NCI-H2196 treated with DMSO at 0.1 percent for 48 hours (cell line): ENCODE measurements around the gene CALY.

Source experiments
- DNase-seq: peaks from one replicate; lab custom pipeline; 2025; ENCODE audit not compliant: unreplicated experiment; lab: John Stamatoyannopoulos, UW

CALY gene

GRCh38 chr10:133312769-133313145, 23.9 kb downstream of the CALY start:
- DNase-seq, result no peak

- DNase-seq, result no peak
These were observed 24.5 kb downstream of the CALY start for GRCh38 chr10:133312016-133312768.

DNA sequence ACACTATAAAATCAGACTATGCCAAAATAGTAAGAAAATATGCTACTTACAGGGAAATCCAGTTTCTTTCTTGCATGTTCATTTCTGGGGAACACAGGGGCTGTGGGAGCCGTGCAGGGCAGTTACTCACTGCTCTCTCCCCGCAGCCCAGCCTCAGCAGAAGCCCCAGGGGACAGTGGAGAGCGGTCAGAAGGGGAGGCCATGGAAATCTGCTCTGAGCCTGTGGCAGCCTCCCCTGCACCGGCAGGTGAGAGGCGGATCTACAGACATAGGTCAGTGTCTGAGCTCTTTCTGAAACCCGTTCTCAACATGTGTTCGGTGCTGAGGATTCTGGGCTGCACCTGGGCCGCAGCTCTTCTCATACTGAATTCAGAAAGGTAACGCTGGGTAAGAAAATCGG, 25.1 kb downstream of the CALY start:
- DNase-seq, result no peak

DNA sequence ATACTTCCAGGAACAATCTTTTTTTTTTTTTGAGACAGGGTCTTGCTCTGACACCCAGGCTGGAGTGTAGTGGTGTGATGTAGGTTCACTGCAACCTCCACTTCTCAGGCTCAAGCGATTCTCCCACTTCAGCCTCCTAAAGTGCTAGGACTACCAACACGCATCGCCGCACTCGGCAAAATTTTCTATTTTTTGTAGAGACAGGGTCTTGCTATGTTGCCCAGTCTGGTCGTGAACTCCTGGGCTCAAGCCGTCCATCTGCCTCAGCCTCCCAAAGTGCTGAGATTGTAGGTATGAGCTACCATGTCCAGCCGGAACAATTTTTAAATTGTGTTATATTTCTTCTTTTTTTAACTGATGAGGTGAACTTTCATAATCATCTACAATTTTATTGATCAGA, 25.9 kb downstream of the CALY start:
- DNase-seq, result no peak

- no peak for DNase-seq
These were observed 26.3 kb downstream of the CALY start for GRCh38 chr10:133310399-133310755.

GRCh38 chr10:133309720-133310398, 26.8 kb downstream of the CALY start:
- DNase-seq, result peak; percentile 49

GRCh38 chr10:133309100-133309719, 27.5 kb downstream of the CALY start:
- DNase-seq, result peak; percentile 59

DNA sequence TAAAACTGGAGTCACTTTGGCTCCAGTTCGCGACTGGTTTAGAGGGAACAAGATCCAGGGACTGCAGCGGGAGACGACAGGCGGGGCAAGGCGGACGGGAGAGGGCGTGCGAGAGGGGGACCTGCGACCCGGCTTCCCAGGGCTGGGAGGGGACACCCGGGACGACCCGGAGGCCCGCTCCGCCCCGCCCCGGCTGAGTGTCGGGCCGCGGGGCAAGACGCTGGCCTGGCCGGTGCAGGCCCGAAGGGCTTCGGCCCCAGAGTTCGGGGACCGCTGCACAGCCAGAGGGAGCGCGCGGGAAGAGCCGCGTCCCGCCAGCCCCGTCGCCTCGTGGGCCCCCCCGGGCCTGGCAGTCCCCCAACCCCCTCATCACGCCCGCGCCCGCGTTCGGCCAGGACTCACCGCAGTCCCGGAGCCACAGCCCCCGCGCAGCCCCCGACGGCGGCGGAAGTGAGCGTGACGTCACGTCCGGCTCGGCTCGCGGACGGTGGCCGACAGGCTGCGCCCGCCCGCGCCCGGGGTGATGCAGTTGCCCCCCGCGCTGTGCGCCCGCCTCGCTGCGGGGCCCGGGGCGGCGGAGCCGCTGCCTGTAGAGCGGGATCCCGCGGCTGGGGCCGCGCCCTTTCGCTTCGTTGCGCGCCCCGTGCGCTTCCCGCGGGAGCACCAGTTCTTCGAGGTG, 28.1 kb downstream of the CALY start, which contains the start of the genes TUBGCP2 and ZNF511:
Gene TUBGCP2, minus strand, starts transcription at position 452 of the 679 bp plus-strand sequence. CDS start 5,931 bp downstream, outside the sequence.
Gene ZNF511, plus strand, starts transcription at position 494 of the 679 bp plus-strand sequence. Its CDS starts 30 bp downstream, at position 524.
- peak; percentile 22 for DNase-seq

- DNase-seq, result no peak
These were observed 28.8 kb downstream of the CALY start for GRCh38 chr10:133307776-133308420.

DNA sequence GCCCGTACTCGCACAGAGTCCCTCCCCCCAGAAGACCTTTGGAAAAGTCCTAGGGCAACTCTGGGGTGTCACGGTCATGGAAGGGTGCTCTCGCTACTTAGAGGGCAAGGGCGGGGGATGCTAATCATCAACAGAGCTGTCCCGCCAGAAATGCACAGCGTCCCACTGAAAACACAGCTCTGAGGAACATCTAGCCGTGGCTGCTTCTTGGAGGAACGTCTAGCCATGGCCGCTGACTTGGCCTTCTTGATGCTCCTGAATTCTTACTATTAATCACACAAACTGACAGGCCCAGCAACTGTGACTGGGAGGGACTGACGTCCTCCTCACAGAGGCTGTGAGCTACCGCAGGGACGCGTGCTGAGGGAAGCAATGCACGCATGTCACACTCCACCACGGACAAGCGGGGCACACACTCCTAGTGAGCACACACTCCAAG, 29.7 kb downstream of the CALY start:
- no peak for DNase-seq

- DNase-seq, result no peak
These were observed 30.6 kb downstream of the CALY start for GRCh38 chr10:133306097-133306476.

GRCh38 chr10:133303206-133303605, 33.5 kb downstream of the CALY start:
- DNase-seq, result no peak

- DNase-seq, result no peak
These were observed 34.5 kb downstream of the CALY start for GRCh38 chr10:133302230-133302629.

DNA sequence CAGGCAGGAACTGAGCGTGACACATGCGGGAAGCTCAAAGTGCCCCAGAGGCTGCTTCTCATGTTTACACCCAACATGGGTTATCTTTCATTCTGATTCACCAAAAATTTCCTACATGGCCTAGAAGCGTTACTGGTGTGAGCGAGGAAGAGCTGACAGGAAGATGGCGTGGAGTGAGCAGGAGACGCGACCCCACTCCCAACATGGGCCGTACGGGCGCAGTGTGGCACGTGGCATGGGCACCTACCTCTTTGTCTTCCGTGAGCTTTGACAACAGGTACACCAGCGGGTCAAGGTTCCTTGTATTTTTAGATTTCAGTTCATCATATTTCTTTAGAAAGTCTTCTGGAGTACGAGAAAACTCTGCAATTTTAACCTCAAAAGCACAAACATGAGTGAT, 37.0 kb downstream of the CALY start:
- DNase-seq, result no peak

DNA sequence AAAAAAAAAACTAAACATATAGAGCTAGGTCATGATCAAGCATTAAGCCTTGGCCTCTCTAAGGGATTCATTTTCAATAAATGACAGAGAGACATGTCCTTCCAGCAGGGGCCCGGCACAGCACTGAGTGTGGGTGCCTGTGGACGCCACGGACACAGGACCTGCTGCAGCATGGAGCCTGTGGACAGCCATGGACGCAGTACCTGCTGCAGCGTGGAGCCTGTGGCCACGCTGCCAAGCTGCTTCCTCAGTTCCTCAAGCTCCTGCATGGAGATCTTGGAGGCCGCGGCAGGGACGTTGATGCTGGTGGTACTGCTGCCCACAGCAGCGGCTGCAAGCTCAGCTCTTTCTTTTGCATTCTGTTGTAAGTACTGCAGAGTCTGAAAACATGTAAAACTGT, 37.5 kb downstream of the CALY start:
- DNase-seq, result no peak

DNA sequence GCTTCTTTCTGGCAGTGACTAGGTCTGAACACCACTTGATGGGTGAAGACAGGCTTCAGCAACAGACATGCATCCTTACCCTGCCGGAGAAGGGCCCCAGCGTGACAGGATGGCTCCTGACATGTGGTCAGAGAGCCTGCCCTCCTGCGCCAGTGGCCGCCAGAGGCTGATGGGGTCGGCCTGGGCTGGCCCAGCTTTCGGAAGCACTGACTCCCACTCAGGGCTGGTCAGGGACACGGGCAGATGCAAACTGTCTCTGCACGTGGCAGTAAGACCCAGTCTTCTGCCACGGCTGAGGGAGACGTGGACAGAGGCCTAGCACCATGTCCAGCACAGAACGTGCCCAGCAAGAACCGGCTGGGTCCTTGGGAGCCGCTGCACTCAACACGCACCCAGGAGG, 38.2 kb downstream of the CALY start:
- DNase-seq, result no peak

- no peak for DNase-seq
These were observed 39.2 kb downstream of the CALY start for GRCh38 chr10:133297504-133297903.

GRCh38 chr10:133295426-133296320, 41.0 kb downstream of the CALY start:
- DNase-seq, result no peak

GRCh38 chr10:133294189-133294588, 42.5 kb downstream of the CALY start:
- DNase-seq, result no peak

- no peak for DNase-seq
These were observed 42.9 kb downstream of the CALY start for GRCh38 chr10:133293810-133294119.
